Measurements from ENCODE around the gene PTAR1.

- no peak for TF ChIP-seq CTCF (IDR thresholded peaks at IDR 0.05)
- TF ChIP-seq POLR2A (IDR thresholded peaks at IDR 0.05), result no peak
Measured at GRCh38 chr9:69773258-69773657, 13.4 kb upstream of the PTAR1 start.
